Tibial nerve (tissue), 4 donors: Measurements from ENCODE around the gene FMN2.

ENCODE experiments used
- EP300 ChIP-seq, 2 donors: sonication (generic); formaldehyde crosslinking; IDR thresholded peaks; one replicate each; pipeline ENCODE4 v1.6.1; 2017; ENCODE audit warnings: antibody characterized with exemption in 2 of 2, mild to moderate bottlenecking in 1 of 2
- POLR2A ChIP-seq, 2 donors: fragments of 450-650 bp; IDR thresholded peaks; one replicate each; pipeline ENCODE4 v1.6.1; 2017; ENCODE audit warnings: antibody characterized with exemption in 2 of 2, mild to moderate bottlenecking in 2 of 2, moderate library complexity in 2 of 2
- TF ChIP-seq, protein P1 (sequence below), 5 experiments: fragments of 200-600 bp in 3 of 5; fragments of 450-650 bp in 2 of 5; sonication (generic) in 3 of 5; IDR thresholded peaks; one replicate each; pipeline ENCODE4 v1.5.1; 2016 to 2019; ENCODE audit warnings: antibody characterized with exemption in 5 of 5, mild to moderate bottlenecking in 3 of 5, moderate library complexity in 2 of 5

DNA sequence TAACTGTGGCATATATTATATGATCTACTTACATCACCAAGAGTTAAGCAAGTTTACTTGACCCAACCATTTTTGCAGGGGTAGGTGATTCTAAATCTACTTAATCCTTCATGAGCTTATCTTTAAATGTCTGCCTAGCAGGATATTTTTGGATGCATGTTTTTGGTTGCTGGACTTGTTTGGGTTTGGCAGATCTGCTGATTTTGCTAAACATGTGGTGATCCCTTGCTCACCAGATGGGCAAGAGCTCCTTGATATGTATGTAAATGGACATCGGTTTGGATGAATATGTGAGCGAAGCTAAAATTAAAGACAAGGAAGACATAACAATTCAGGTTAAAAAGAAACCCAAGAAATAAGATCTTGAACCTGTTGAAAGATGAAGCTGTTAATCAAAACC is 36.7 kb downstream of the FMN2 start:
- TF ChIP-seq, protein P1, sequence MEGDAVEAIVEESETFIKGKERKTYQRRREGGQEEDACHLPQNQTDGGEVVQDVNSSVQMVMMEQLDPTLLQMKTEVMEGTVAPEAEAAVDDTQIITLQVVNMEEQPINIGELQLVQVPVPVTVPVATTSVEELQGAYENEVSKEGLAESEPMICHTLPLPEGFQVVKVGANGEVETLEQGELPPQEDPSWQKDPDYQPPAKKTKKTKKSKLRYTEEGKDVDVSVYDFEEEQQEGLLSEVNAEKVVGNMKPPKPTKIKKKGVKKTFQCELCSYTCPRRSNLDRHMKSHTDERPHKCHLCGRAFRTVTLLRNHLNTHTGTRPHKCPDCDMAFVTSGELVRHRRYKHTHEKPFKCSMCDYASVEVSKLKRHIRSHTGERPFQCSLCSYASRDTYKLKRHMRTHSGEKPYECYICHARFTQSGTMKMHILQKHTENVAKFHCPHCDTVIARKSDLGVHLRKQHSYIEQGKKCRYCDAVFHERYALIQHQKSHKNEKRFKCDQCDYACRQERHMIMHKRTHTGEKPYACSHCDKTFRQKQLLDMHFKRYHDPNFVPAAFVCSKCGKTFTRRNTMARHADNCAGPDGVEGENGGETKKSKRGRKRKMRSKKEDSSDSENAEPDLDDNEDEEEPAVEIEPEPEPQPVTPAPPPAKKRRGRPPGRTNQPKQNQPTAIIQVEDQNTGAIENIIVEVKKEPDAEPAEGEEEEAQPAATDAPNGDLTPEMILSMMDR (IDR thresholded peaks at IDR 0.05), result no peak
- TF ChIP-seq EP300 (IDR thresholded peaks at IDR 0.05), result no peak
- TF ChIP-seq POLR2A (IDR thresholded peaks at IDR 0.05), result no peak
